Testis (tissue), 3 donors: ENCODE results near the gene ATAD2B. TPM values are rescaled to one million over a fixed set of nuclear protein-coding genes. Genes with fewer than 3 reads are reported as not detected.

ENCODE experiments used
- DNase-seq: peaks from one replicate; pipeline ENCODE4 v3.0.0-alpha.2; 2019
- H3K27ac ChIP-seq, 2 donors: fragments of 200-600 bp; sonication (generic); one replicate each; pipeline ENCODE4 v1.5.1; 2019
- H3K27me3 ChIP-seq: fragments of 200-600 bp; sonication (generic); one replicate; pipeline ENCODE4 v1.5.1; 2019
- H3K36me3 ChIP-seq: fragments of 200-600 bp; sonication (generic); one replicate; pipeline ENCODE4 v1.5.1; 2017; ENCODE audit warnings: low read depth; ENCODE audit errors: missing control alignments
- H3K4me1 ChIP-seq: fragments of 200-600 bp; sonication (generic); one replicate; pipeline ENCODE4 v1.5.1; 2019
- H3K4me3 ChIP-seq, 2 donors: fragments of 200-600 bp; sonication (generic); one replicate each; pipeline ENCODE4 v1.5.1; 2017 to 2019
- H3K9me3 ChIP-seq: fragments of 200-600 bp; sonication (generic); one replicate; pipeline ENCODE4 v1.5.1; 2017
- POLR2A ChIP-seq: fragments of 450-650 bp; IDR thresholded peaks from one replicate; pipeline ENCODE4 v1.6.1; 2017; ENCODE audit warnings: antibody characterized with exemption, mild to moderate bottlenecking, moderate library complexity
- WGBS, 2 donors: methylation state at CpG; one replicate each; pipeline ENCODE4 v1.1.5; 2018; 5-methylcytosine and 5-hydroxymethylcytosine counted together
- intact Hi-C: fragments of 100-400 bp; cut with DNase I; formaldehyde crosslinking; loops from one replicate; pipeline ENCODE4 v1.15.1; 2023; ENCODE audit warnings: low total_unique reads
- polyA plus RNA-seq: library from polyadenylated mRNA; stranded (reverse); fragments of 350-450 nt; fragmentation: Illumina TruSeq; extraction: RNeasy Lipid Tissue Mini Kit (QIAGEN cat#74804); gene quantifications from one replicate; pipeline ENCODE4 v1.2.3, GENCODE V29; 2014; ENCODE audit warnings: low read depth, low replicate concordance; ENCODE audit not compliant: insufficient read depth
- total RNA-seq, 2 donors: library from RNA; depleted of rRNA; stranded (reverse); fragments of >200 nt; gene quantifications; one replicate each; pipeline ENCODE4 v1.2.3, GENCODE V29; 2016
- TF ChIP-seq, protein P1 (sequence below), 3 experiments: fragments of 450-650 bp in 2 of 3; fragments of 200-600 bp in 1 of 3; sonication (generic) in 1 of 3; IDR thresholded peaks; one replicate each; pipeline ENCODE4 v1.5.1; 2016 to 2019; ENCODE audit warnings: antibody characterized with exemption in 3 of 3, mild to moderate bottlenecking in 2 of 3, moderate library complexity in 1 of 3

The ATAD2B gene
- total and polyA plus RNA-seq, 3 donors from 2014 or later: 11.7 to 32.3 (median 23.2) TPM

DNA sequence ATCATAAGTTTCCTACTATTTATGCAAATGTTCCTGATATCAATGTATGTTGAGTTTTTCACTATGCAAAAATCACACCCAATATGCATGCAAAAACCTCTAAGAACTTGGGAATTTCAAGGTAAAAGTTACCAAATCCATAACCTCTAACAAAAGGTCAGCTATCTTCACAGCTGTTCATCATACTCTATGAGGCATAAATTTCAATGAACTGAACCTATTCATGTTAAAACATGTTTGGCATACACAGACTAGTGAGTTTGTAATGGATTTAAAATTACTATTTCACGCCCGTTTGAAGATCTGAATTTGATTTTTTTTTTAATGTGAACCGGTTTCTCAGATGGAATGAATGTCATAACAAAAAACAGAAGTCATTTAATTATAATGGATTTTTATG is 100.2 kb downstream of the ATAD2B start:
- TF ChIP-seq, protein P1, sequence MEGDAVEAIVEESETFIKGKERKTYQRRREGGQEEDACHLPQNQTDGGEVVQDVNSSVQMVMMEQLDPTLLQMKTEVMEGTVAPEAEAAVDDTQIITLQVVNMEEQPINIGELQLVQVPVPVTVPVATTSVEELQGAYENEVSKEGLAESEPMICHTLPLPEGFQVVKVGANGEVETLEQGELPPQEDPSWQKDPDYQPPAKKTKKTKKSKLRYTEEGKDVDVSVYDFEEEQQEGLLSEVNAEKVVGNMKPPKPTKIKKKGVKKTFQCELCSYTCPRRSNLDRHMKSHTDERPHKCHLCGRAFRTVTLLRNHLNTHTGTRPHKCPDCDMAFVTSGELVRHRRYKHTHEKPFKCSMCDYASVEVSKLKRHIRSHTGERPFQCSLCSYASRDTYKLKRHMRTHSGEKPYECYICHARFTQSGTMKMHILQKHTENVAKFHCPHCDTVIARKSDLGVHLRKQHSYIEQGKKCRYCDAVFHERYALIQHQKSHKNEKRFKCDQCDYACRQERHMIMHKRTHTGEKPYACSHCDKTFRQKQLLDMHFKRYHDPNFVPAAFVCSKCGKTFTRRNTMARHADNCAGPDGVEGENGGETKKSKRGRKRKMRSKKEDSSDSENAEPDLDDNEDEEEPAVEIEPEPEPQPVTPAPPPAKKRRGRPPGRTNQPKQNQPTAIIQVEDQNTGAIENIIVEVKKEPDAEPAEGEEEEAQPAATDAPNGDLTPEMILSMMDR (IDR thresholded peaks at IDR 0.05): no peak
- TF ChIP-seq POLR2A: no peak
- H3K36me3 ChIP-seq: no peaks in the 10 kb centered on the region
- 92 to 95% methylated on average over 3 of the region's 3 CpGs for WGBS, 2 donors

DNA sequence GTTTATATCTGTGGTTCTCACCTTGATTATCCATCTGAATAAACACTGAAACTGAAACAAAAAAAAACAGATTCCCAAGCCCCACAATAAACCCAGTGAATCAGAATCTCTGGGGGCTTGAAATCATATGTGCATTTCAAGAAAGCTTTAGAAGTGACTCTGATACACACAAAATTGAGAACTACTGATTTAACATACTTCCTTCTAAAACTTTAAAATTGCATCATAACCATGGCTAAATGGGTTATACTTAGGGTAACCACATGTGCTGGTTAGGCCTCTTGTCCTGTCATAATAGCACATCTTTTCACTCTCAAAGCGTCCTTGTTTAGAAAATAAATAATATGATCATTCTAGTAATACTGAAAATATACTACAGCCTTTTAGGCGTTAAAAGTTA is 100.9 kb downstream of the ATAD2B start:
- H3K4me3 ChIP-seq: no peak overlapping the region
- H3K4me1 ChIP-seq: no peaks in the 10 kb centered on the region
- intact Hi-C loops: no loop called here
- H3K27me3 ChIP-seq: no peaks in the 10 kb centered on the region
- H3K9me3 ChIP-seq: no peaks in the 10 kb centered on the region
- no peaks in the 10 kb centered on the region for H3K36me3 ChIP-seq
- no peak overlapping the region for H3K27ac ChIP-seq
- DNase-seq: no peak
- TF ChIP-seq, protein P1 (IDR thresholded peaks at IDR 0.05): no peak
- TF ChIP-seq POLR2A: no peak
- 94 to 95% methylated on average over 2 of the region's 2 CpGs for WGBS, 2 donors

More for the DNA sequence above, 100.2 kb downstream of the ATAD2B start:
- Histone ChIP-seq H3K27ac (no peak overlapping the region), H3K4me3 (no peak overlapping the region), H3K4me1 (no peaks in the 10 kb centered on the region), H3K27me3 (no peaks in the 10 kb centered on the region), H3K9me3 (no peaks in the 10 kb centered on the region)
- DNase-seq: no peak
- intact Hi-C loops: no loop called here

DNA sequence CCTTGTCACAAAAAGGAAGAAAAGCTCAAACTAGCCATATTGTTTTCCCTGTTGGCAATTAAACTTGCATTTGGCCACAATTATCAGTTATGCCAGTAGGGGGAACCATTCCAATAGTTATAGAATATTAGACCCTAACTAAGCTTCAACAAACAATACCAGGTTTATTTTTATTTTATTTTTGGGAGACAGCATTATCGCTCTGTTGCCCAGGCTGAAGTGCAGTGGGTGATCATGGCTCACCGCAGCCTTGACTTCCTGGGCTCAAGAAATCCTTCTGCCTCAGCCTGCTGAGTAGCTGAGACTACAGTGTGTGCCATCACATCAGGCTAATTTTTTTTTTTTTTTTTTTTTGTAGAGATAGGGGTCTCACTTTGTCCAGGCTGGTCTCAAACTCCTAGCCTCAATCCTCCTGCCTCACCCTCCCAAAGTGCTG is 102.1 kb downstream of the ATAD2B start:
- H3K9me3 ChIP-seq: no peaks in the 10 kb centered on the region
- no peaks in the 10 kb centered on the region for H3K27me3 ChIP-seq
- no peaks in the 10 kb centered on the region for H3K4me1 ChIP-seq
- no peak overlapping the region for H3K27ac ChIP-seq
- no peak overlapping the region for H3K4me3 ChIP-seq
- intact Hi-C loops: no loop called here
- no peak for DNase-seq
- 28 to 44% methylated on average over 2 of the region's 2 CpGs for WGBS, 2 donors
- no peaks in the 10 kb centered on the region for H3K36me3 ChIP-seq
- TF ChIP-seq, protein P1 (IDR thresholded peaks at IDR 0.05): peak; percentile 17 to 78 (median 39)
- no peak for TF ChIP-seq POLR2A

DNA sequence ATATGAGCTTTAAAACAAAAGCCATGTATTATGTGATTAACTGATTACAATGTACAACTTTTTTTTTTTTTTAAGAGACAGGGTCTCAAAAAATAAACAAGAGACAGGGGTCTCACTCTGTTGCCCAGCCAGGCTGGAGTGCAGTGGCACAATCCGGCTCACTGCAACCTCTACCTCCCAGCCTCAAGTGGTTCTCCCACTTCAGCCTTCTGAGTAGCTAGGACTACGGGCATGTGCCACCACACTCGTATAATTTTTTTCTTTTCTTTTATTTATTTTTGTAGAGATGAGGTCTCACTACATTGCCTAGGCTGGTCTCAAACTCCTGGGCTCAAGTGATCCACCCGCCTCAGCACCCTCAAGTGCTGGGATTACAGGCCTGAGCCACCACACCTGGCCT is 103.1 kb downstream of the ATAD2B start:
- Histone ChIP-seq H3K27me3 (no peaks in the 10 kb centered on the region), H3K36me3 (no peaks in the 10 kb centered on the region), H3K27ac (no peak overlapping the region), H3K4me3 (no peak overlapping the region), H3K4me1 (no peaks in the 10 kb centered on the region), H3K9me3 (no peaks in the 10 kb centered on the region)
- intact Hi-C loops: no loop called here
- TF ChIP-seq, protein P1 (IDR thresholded peaks at IDR 0.05): no peak
- TF ChIP-seq POLR2A: no peak
- WGBS, 2 donors: 70 to 79% methylated on average over 4 of the region's 4 CpGs
- DNase-seq: no peak

DNA sequence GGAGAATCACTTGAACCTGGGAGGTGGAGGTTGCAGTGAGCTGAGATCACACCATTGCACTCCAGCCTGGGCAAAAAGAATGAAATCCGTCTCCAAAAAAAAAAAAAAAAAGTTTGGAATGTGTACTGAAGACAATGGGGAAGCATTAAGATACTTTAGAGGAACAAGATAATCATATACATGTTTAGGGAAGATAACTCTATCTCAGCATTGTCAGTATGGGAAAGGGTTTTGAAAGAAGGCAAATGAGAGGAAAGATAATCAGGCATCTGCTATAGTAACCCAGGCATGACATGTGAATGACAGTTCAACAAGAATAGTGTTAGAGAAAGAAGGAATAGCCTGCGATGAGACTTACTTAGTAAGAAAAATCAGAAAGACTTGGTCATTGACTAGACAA is 112.0 kb downstream of the ATAD2B start:
- H3K36me3 ChIP-seq: no peaks in the 10 kb centered on the region
- WGBS, 2 donors: 89 to 94% methylated on average over 2 of the region's 2 CpGs
- H3K4me1 ChIP-seq: no peaks in the 10 kb centered on the region
- H3K27ac ChIP-seq: no peak overlapping the region
- no peak for DNase-seq
- no peak overlapping the region for H3K4me3 ChIP-seq
- H3K9me3 ChIP-seq: no peaks in the 10 kb centered on the region
- intact Hi-C loops: no loop called here
- no peak for TF ChIP-seq POLR2A
- TF ChIP-seq, protein P1 (IDR thresholded peaks at IDR 0.05): no peak
- H3K27me3 ChIP-seq: no peaks in the 10 kb centered on the region
